ENCODE results near the gene COX15.

GRCh38 chr10:99754670-99755069 is 22.7 kb upstream of the COX15 start:
- no peak for TF ChIP-seq POLR2A (IDR thresholded peaks at IDR 0.05)
- TF ChIP-seq CTCF (IDR thresholded peaks at IDR 0.05) = no peak

Data from thyroid gland (tissue), 4 donors.